Heart right ventricle (tissue), 16 donors: ENCODE data around the gene STRA6. TPM values are rescaled to one million over a fixed set of nuclear protein-coding genes. Genes with fewer than 3 reads are reported as not detected.

Experiments used
- ATAC-seq, 8 donors: fragments of 200-7000 bp; cut with Tn5 transposase; one replicate each; pipeline ENCODE4 v1.9.1; 2020; ENCODE audit warnings: mild to moderate bottlenecking in 8 of 8, moderate library complexity in 8 of 8, moderate number of reproducible peaks in 1 of 8
- DNase-seq, 2 donors: peaks; one replicate each; pipeline ENCODE4 v3.0.0-alpha.2; 2020
- H3K27ac ChIP-seq, 10 donors: fragments of 200-600 bp; sonication (generic) in 2 of 10; one replicate each; pipeline versions ENCODE4 v1.5.0 to v1.8.0; 2020 to 2022; ENCODE audit warnings: mild to moderate bottlenecking in 3 of 10
- H3K27me3 ChIP-seq, 7 donors: fragments of 200-600 bp; one replicate each; pipeline ENCODE4 v1.8.0; 2021 to 2022; ENCODE audit warnings: mild to moderate bottlenecking in 2 of 7
- H3K36me3 ChIP-seq, 9 donors: fragments of 200-600 bp; sonication (generic) in 1 of 9; one replicate each; pipeline versions ENCODE4 v1.5.0 to v1.8.0; 2020 to 2022; ENCODE audit warnings: mild to moderate bottlenecking in 2 of 9
- H3K4me1 ChIP-seq, 9 donors: fragments of 200-600 bp; sonication (generic) in 1 of 9; one replicate each; pipeline versions ENCODE4 v1.5.0 to v1.8.0; 2020 to 2022; ENCODE audit warnings: mild to moderate bottlenecking in 4 of 9
- H3K4me3 ChIP-seq, 10 donors: fragments of 200-600 bp; sonication (generic) in 2 of 10; one replicate each; pipeline versions ENCODE4 v1.5.0 to v1.8.0; 2020 to 2022; ENCODE audit warnings: mild to moderate bottlenecking in 7 of 10, moderate library complexity in 2 of 10
- H3K9me3 ChIP-seq, 11 donors: fragments of 200-600 bp in 10 of 11; sonication (generic) in 2 of 11; one replicate each; pipeline versions ENCODE4 v1.5.0 to v1.8.0; 2013 to 2022; ENCODE audit warnings: mild to moderate bottlenecking in 2 of 11, control low read depth in 1 of 11, moderate library complexity in 1 of 11
- CTCF ChIP-seq, 9 donors: fragments of 200-600 bp; sonication (generic) in 2 of 9; IDR thresholded peaks; one replicate each; pipeline versions ENCODE4 v1.5.0 to v1.8.0; 2021 to 2022; ENCODE audit warnings: antibody characterized with exemption in 9 of 9, mild to moderate bottlenecking in 5 of 9, moderate library complexity in 1 of 9
- WGBS, 2 donors: extraction: QIAGEN DNeasy Blood & Tissue Kit; methylation state at CpG; one replicate each; pipeline ENCODE4 v1.1.7; 2013; ENCODE audit warnings: inconsistent platforms in 1 of 2; 5-methylcytosine and 5-hydroxymethylcytosine counted together
- intact Hi-C, 10 donors: fragments of 100-400 bp; cut with DNase I; formaldehyde crosslinking; loops; one replicate each; pipeline versions ENCODE4 v1.11.1 to v1.14.2; 2022
- polyA plus RNA-seq, 2 donors: library from polyadenylated mRNA; stranded (reverse); fragments of 200-250 nt; gene quantifications; one replicate each; pipeline ENCODE4 v1.2.3, GENCODE V29; 2013
- total RNA-seq, 10 donors: library from RNA; stranded (reverse); fragmentation: NEBNext Ultra II Directional in 3 of 10; extraction: Animal tissue kit (Norgen Biotek cat#: 25700) in 3 of 10; gene quantifications; one replicate each; pipeline versions ENCODE4 v1.2.1 to v1.2.4, GENCODE V29; 2021 to 2023
- donor health status: Arrhythmogenic right ventricular cardiomyopathy.
- donor health status: ischemic (EF 13 %, LVEDD 7.1; RV severe dilation, severe dysfunction).
- donor health status: healthy with polysubstance abuse.
- donor health status: DM: no; HTN: yes; CAD: no.
- donor health status: DM: no; HTN: no; CAD: no.
- donor health status: ischemic (EF 25% LVEDD 6.9; RV normal size, moderate dysfunction).
- donor health status: ischemic (EF 25% LVEDD 5.7; RV mildly dilated, moderate dysfunction).
- donor health status: healthy.
- donor health status: DM: yes; HTN: yes; CAD: no.
- donor health status: Ischemic cardiomyopathy.
- donor health status: ischemic (EF 35%, LVEDD 5.7; RV mildly dilated, moderate dysfunction).
- donor health status: nonischemic (EF 11% LVEDD 7.7; RV severe dilation, severe dysfunction).
- donor health status: DM: yes; HTN: yes; CAD: no.
- donor health status: PGD.
- donor health status: ischemic (EF 29% LVEDD 5.4; RV normal size, mild dysfunction).
- donor health status: nonischemic (EF 23%, LVEDD 6.1; RV moderate dilation, normal function).

Gene STRA6
- total and polyA plus RNA-seq, 12 donors: 0.03 to 0.21 (median 0.14) TPM; not detected in 8

GRCh38 chr15:74231475-74231874, 28.9 kb upstream of the STRA6 start:
- Histone ChIP-seq H3K4me1 (peaks cover 3 to 19% (median 14%) of the 10 kb centered on the region in 9 donors), H3K27ac (no peak overlapping the region), H3K36me3 (no peaks in the 10 kb centered on the region), H3K4me3 (no peak overlapping the region), H3K27me3 (no peaks in the 10 kb centered on the region), H3K9me3 (no peaks in the 10 kb centered on the region)
- no peak for ATAC-seq
- intact Hi-C loops: no loop called here
- no peak for TF ChIP-seq CTCF (IDR thresholded peaks at IDR 0.05)
- WGBS, 2 donors: 93 to 97% methylated on average over 10 of the region's 10 CpGs
- DNase-seq: no peak

- no peak overlapping the region for H3K4me3 ChIP-seq
- ATAC-seq (no peak), DNase-seq (no peak)
- intact Hi-C loops: no loop called here
- H3K27me3 ChIP-seq: peaks cover 0 to 3% (median 0%) of the 10 kb centered on the region in 7 donors
- WGBS, 2 donors: 93 to 96% methylated on average over 3 of the region's 3 CpGs
- no peaks in the 10 kb centered on the region for H3K9me3 ChIP-seq
- H3K4me1 ChIP-seq: peaks cover 3 to 19% (median 14%) of the 10 kb centered on the region in 9 donors
- TF ChIP-seq CTCF (IDR thresholded peaks at IDR 0.05): no peak
- H3K27ac ChIP-seq: no peak overlapping the region
- no peaks in the 10 kb centered on the region for H3K36me3 ChIP-seq
Observed at GRCh38 chr15:74229686-74230085, 27.1 kb upstream of the STRA6 start.

- Histone ChIP-seq H3K27me3 (peaks cover 0 to 4% (median 0%) of the 10 kb centered on the region in 7 donors), H3K4me1 (peaks cover 3 to 19% (median 14%) of the 10 kb centered on the region in 9 donors), H3K9me3 (no peaks in the 10 kb centered on the region), H3K27ac (peak overlapping the region in 6 of 10 donors; percentile 15 to 64 (median 46)), H3K36me3 (no peaks in the 10 kb centered on the region), H3K4me3 (peak overlapping the region in 4 of 10 donors; percentile 0 to 28 (median 7))
- ATAC-seq (peak in 5 of 8 donors; percentile 14 to 48 (median 35)), DNase-seq (peak in 1 of 2 donors; percentile 15)
- intact Hi-C loops: no loop called here
- 22 to 39% methylated on average over 17 of the region's 17 CpGs for WGBS, 2 donors
- no peak for TF ChIP-seq CTCF (IDR thresholded peaks at IDR 0.05)
Observed at GRCh38 chr15:74228723-74229081, 26.1 kb upstream of the STRA6 start.

GRCh38 chr15:74227968-74228722, 25.6 kb upstream of the STRA6 start:
- Histone ChIP-seq H3K4me1 (peaks cover 3 to 19% (median 14%) of the 10 kb centered on the region in 9 donors), H3K27me3 (peaks cover 0 to 5% (median 0%) of the 10 kb centered on the region in 7 donors), H3K27ac (peak overlapping the region in 5 of 10 donors; percentile 15 to 64 (median 46)), H3K4me3 (peak overlapping the region in 4 of 10 donors; percentile 0 to 28 (median 7)), H3K9me3 (no peaks in the 10 kb centered on the region), H3K36me3 (no peaks in the 10 kb centered on the region)
- no peak for TF ChIP-seq CTCF (IDR thresholded peaks at IDR 0.05)
- peak; percentile 35 to 37 for DNase-seq
- ATAC-seq: peak in 5 of 8 donors; percentile 17 to 54 (median 27)
- intact Hi-C loops: no loop called here
- 37 to 46% methylated on average over 11 of the region's 11 CpGs for WGBS, 2 donors
